HG03439 (cell line): ENCODE results near the gene SCN8A.
"Not testable (repeated sequence)": the region's sequence is repeated elsewhere in the genome, so short reads cannot be mapped to it uniquely, and the experiment has no call there.

Source experiments
- ATAC-seq: cut with Tn5 transposase; IDR thresholded peaks from one replicate; pipeline ENCODE4 v1.9.1; 2021; ENCODE audit warnings: mild to moderate bottlenecking, moderate library complexity; ENCODE audit not compliant: unreplicated experiment

The SCN8A gene

GRCh38 chr12:51827925-51828818 lies 237.1 kb downstream of the SCN8A start:
- no peak for ATAC-seq

GRCh38 chr12:51829011-51829481 lies 238.0 kb downstream of the SCN8A start:
- ATAC-seq = no peak

GRCh38 chr12:51829641-51830040 lies 238.6 kb downstream of the SCN8A start:
- ATAC-seq = no peak

DNA sequence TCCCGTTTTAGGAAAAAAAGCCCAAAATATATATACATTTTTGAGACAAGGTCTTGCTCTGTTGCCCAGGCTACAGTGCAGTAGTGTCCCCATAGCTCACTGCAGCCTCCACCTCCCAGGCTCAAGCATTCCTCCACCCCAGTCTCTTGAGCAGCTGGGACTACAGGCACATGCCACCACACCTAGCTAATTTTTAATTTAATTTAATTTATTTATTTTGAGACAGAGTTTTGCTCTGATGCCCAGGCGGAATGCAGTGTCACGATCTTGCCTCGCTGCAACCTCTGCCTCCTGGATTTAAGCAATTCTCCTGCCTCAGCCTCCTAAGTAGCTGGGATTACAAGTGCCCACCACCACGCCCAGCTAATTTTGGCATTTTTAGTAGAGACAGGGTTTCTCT lies 240.8 kb downstream of the SCN8A start:
- not testable (repeated sequence) for ATAC-seq

- no peak for ATAC-seq
Observed at GRCh38 chr12:51832354-51833107, 241.5 kb downstream of the SCN8A start.

GRCh38 chr12:51833448-51834227 lies 242.6 kb downstream of the SCN8A start:
- no peak for ATAC-seq

GRCh38 chr12:51834411-51834810 lies 243.4 kb downstream of the SCN8A start:
- no peak for ATAC-seq

DNA sequence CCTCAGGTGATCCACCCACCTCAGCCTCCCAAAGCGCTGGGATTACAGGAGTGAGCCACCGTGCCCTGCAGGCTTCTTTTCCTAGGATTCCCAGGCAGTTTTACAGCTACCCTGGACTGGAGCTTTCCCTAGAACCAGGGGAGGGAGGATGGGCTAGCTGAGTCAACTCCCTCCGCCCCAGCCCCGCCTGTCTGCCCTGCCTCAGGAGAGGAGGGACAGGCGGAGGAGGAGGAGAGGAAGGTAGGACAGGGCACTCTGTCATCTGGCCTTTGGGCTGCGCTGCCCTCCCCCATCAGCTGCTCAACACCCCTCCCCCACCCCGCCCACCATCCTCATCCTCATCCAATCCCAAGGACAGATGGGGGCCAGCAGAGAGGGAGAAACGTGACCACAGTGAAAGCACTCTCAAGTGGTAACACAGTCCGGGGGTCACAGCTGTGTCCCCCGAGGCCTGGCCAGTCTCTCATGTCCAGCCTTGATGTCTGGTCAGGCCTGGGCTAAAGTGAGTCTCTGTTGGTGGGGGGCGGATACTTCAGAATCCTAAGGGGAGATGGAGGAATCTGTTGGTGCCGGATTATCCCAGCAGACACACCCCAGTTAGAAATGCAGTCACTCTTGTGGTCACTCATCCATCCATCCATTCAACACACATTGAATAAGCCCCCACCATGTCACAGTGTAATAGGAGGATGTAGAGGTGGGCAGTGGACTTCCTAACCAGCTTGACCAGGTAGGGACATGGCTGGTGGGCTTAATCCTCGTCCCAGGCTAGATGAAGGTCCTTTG lies 245.2 kb downstream of the SCN8A start:
- no peak for ATAC-seq

DNA sequence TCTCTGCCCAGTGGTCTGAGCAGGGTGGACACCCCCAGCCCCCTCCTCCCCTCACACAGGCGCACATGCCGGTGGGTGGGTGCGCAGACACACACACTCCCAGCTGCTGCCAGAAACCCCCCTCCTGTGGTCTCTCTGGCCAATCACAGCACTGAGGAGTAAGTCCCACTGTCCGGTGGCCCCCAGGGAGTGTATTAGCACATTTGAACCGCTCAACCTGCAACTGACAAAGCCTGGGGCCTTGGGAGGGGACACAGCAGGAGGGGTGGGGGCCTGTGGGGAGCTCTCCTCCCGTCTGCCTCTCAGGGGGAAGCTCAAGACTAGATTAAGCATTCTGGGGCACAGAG lies 245.8 kb downstream of the SCN8A start:
- ATAC-seq = no peak

GRCh38 chr12:51837286-51837685 lies 246.3 kb downstream of the SCN8A start:
- ATAC-seq = no peak

- no peak for ATAC-seq
Observed at GRCh38 chr12:51838036-51838435, 247.0 kb downstream of the SCN8A start.

DNA sequence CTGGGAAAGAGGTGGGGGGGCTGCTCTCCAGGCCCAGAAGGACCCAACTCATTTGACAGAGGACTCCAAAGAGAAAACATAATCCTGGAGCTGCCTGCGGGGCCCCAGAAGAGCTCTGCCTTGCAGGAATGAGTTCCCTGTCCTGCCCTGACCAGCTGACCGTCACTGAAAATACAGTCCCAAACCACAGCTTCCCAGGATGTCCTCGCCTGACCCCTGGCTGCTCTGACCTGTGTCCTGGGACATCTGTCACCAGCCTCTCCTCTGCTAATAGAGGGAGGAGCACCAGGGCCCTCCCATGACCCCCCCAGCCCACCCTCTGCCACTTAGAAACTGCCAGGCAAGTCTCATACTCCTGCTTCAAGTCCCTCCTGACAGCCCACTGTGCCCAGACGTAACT lies 247.7 kb downstream of the SCN8A start:
- no peak for ATAC-seq

DNA sequence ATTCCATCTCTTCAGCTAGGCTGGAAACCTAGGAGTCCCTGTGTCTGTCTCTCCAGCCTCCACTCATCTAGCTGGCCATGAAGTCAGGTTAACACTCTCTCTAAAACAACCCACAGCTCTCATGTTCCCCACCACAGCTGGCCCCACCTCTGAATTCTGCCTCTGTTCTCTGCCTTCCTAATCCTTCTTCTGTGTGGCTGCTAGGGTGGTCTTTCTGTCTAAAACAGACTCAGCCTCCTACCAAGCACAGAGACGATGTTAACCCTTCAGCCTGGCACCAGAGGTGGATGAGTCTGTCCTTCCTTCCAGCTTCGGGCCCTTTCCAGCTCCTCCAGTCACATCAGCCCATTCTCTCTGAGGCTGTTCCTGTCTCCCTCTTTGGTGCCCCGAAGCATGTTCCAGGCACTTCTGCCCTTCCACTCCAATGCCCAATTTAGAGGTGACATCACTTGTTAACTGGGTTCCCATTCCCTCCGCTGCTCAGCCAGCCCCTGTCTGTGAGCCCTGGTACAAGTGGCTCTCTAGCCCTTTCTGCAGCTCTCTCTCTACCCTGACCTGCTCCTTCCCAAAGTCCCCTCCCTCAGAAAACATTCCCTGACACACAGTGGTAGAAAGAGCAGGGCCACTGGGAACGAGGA lies 248.4 kb downstream of the SCN8A start:
- ATAC-seq = no peak

- no peak for ATAC-seq
Observed at GRCh38 chr12:51840966-51841365, 249.9 kb downstream of the SCN8A start.

- ATAC-seq = no peak
Observed at GRCh38 chr12:51841727-51842126, 250.7 kb downstream of the SCN8A start.

- ATAC-seq = no peak
Observed at GRCh38 chr12:51844854-51845253, 253.8 kb downstream of the SCN8A start.

- no peak for ATAC-seq
Observed at GRCh38 chr12:51845482-51845881, 254.4 kb downstream of the SCN8A start.

DNA sequence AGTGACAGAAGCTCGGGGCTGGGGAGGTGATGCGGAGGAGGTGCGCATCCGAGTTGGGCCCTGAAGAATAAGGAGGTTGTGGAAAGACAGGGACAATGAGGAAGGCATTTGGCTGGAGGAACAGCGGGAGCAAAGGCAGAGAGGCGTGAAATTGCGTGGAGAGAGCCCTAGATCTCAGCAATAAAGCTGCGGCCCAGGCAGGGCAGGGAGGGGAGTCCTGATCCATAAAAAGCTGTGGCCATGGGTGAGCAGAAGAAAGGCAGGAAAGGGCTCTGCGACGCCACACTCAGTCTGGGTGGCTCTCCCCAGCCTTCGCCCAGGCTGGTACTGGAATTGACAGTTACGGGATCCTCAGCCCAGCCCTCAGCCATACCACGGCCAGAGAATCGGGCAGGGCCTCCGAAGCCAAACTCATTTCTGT lies 255.2 kb downstream of the SCN8A start:
- no peak for ATAC-seq

DNA sequence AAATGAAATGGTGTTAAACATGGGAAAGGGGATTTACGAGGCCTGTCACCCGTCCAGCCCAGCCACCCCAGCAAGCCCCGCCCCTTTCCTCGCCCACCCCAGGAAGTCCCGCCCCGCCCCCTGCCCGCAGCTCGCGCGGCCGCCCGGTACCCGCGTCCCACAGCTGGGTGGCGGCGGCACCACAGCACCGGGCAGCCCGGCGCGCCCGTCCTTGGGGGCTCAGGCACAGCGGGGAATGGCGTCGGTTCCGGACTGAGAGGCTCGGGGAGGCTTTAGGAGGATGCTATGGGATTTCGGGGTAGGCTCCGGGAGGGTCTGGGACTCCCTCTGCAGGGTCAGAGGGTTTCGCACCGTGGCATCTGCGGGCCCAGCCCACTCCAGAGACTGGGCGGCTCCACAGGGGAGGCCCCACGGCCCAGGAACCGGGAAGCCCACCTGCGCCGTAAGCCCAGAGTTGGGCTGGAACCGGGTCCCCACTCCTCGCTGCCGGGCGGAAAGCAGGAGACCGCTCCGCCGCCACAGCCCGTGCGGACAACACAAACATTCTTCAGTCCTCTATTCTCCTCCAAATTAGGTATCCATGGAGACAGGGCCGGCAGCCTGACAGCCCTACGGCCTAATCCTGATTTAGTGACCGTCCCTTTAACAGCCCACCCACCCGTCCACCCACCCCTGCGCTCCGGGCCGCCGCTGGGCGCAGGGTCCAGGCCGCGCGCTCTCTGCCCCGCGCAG lies 256.0 kb downstream of the SCN8A start:
- ATAC-seq = no peak
